Adrenal gland (tissue), 12 donors: Measurements from ENCODE around the gene SPATS2. TPM values are rescaled to one million over a fixed set of nuclear protein-coding genes. Genes with fewer than 3 reads are reported as not detected.

Source experiments
- DNase-seq, 7 donors: peaks; one replicate each; pipeline ENCODE4 v3.0.0-alpha.2; 2019 to 2020
- H3K27ac ChIP-seq, 5 donors: fragments of 200-600 bp; sonication (generic) in 4 of 5; 1 replicate in 3 of 5; 2 replicates in 2 of 5; pipeline versions ENCODE4 v1.5.1 to v1.8.0; 2016 to 2020; ENCODE audit warnings: mild to moderate bottlenecking in 1 of 5
- H3K27me3 ChIP-seq: fragments of 200-600 bp; 2 replicates; pipeline ENCODE4 v1.8.0; 2021
- H3K36me3 ChIP-seq, 2 donors: fragments of 200-600 bp; replicated peaks in 1 of 2; 1 replicate in 1 of 2; 2 replicates in 1 of 2; pipeline versions ENCODE4 v1.5.1 to v1.8.0; 2018 to 2022
- H3K4me1 ChIP-seq, 2 donors: fragments of 200-600 bp; replicated peaks in 1 of 2; 1 replicate in 1 of 2; 2 replicates in 1 of 2; pipeline versions ENCODE4 v1.5.1 to v1.8.0; 2018 to 2021
- H3K4me3 ChIP-seq, 4 donors: fragments of 200-600 bp; sonication (generic) in 3 of 4; one replicate each; pipeline ENCODE4 v1.5.1; 2016 to 2018
- H3K9me3 ChIP-seq, 3 donors: fragments of 200-600 bp; sonication (generic) in 1 of 3; replicated peaks in 1 of 3; 1 replicate in 2 of 3; 2 replicates in 1 of 3; pipeline versions ENCODE4 v1.5.1 to v1.8.0; 2016 to 2021
- CTCF ChIP-seq, 6 experiments: fragments of 450-650 bp in 4 of 6; fragments of 200-600 bp in 2 of 6; sonication (generic) in 1 of 6; IDR thresholded peaks; 1 replicate in 5 of 6; 2 replicates in 1 of 6; pipeline versions ENCODE4 v1.5.1 to v1.8.0; 2016 to 2021; ENCODE audit warnings: antibody characterized with exemption in 6 of 6, mild to moderate bottlenecking in 2 of 6, moderate library complexity in 1 of 6
- POLR2A ChIP-seq, 2 donors: fragments of 450-650 bp; IDR thresholded peaks; one replicate each; pipeline ENCODE4 v1.6.1; 2017; ENCODE audit warnings: antibody characterized with exemption in 2 of 2, mild to moderate bottlenecking in 2 of 2, moderate library complexity in 1 of 2
- WGBS, 4 donors: extraction: QIAGEN DNeasy Blood & Tissue Kit in 2 of 4; methylation state at CpG; one replicate each; pipeline versions ENCODE4 v1.1.5 to v1.1.7; 2013 to 2017; 5-methylcytosine and 5-hydroxymethylcytosine counted together
- intact Hi-C, 2 donors: fragments of 100-400 bp; cut with DNase I; formaldehyde crosslinking; loops; one replicate each; pipeline versions ENCODE4 v1.14.1 to v1.15.0; 2022 to 2023
- polyA plus RNA-seq, 3 donors: library from polyadenylated mRNA; stranded (reverse); fragments of 200-250 nt in 2 of 3; fragments of 350-450 nt in 1 of 3; fragmentation: Illumina TruSeq in 1 of 3; extraction: RNeasy Lipid Tissue Mini Kit (QIAGEN cat#74804) in 1 of 3; gene quantifications; one replicate each; pipeline ENCODE4 v1.2.3, GENCODE V29; 2013 to 2014
- total RNA-seq, 9 donors: library from RNA; depleted of rRNA in 4 of 9; stranded (reverse); fragments of >200 nt in 4 of 9; fragments of 120-200 nt in 1 of 9; fragmentation: NEBNext Ultra II Directional in 1 of 9; extraction: Animal tissue kit (Norgen Biotek cat#: 25700) in 1 of 9; gene quantifications; one replicate each; pipeline versions ENCODE4 v1.1.0 to v1.2.4, GENCODE V29; 2013 to 2023
- donor health status: healthy with polysubstance abuse.
- donor health status: Bipolar disorder and iron deficiency.
- donor health status: DM: yes; HTN: yes; CAD: no.
- donor health status: DM: no; HTN: no; CAD: no.
- donor health status: DM: no; HTN: no; CAD: no.
- donor health status: DM: yes; HTN: yes; CAD: no.

SPATS2 gene
- total and polyA plus RNA-seq, 12 donors: 4.9 to 23.1 (median 15.1) TPM

GRCh38 chr12:49515266-49515665, 148.0 kb downstream of the SPATS2 start:
- Histone ChIP-seq H3K27ac (no peak overlapping the region), H3K4me1 (peaks cover 0 to 5% of the 10 kb centered on the region in 2 donors), H3K36me3 (no peaks in the 10 kb centered on the region), H3K4me3 (no peak overlapping the region), H3K9me3 (no peaks in the 10 kb centered on the region), H3K27me3 (no peaks in the 10 kb centered on the region)
- WGBS, 4 donors: 43 to 52% (median 48%) methylated on average over 5 of the region's 5 CpGs
- DNase-seq: peak in 2 of 7 donors; percentile 44 to 49
- intact Hi-C loops: no loop called here
- TF ChIP-seq POLR2A (IDR thresholded peaks at IDR 0.05): no peak
- TF ChIP-seq CTCF (IDR thresholded peaks at IDR 0.05): no peak

GRCh38 chr12:49518914-49519573, 151.8 kb downstream of the SPATS2 start:
- Histone ChIP-seq H3K9me3 (no peaks in the 10 kb centered on the region), H3K27me3 (no peaks in the 10 kb centered on the region), H3K36me3 (peaks cover 0 to 5% of the 10 kb centered on the region in 2 donors), H3K27ac (peak overlapping the region in 1 of 5 donors; percentile 17), H3K4me3 (no peak overlapping the region), H3K4me1 (peaks cover 0 to 5% of the 10 kb centered on the region in 2 donors)
- peak in 1 of 7 donors; percentile 24 for DNase-seq
- TF ChIP-seq POLR2A (IDR thresholded peaks at IDR 0.05) (no peak), CTCF (IDR thresholded peaks at IDR 0.05) (no peak)
- 65 to 76% (median 70%) methylated on average over 2 of the region's 2 CpGs for WGBS, 4 donors
- intact Hi-C loops: no loop called here

- DNase-seq: no peak
- Histone ChIP-seq H3K4me1 (peaks cover 0 to 5% of the 10 kb centered on the region in 2 donors), H3K9me3 (no peaks in the 10 kb centered on the region), H3K27me3 (no peaks in the 10 kb centered on the region), H3K4me3 (no peak overlapping the region), H3K36me3 (peaks cover 0 to 5% of the 10 kb centered on the region in 2 donors), H3K27ac (no peak overlapping the region)
- intact Hi-C loops: no loop called here
- TF ChIP-seq POLR2A (IDR thresholded peaks at IDR 0.05): no peak
- TF ChIP-seq CTCF (IDR thresholded peaks at IDR 0.05): no peak
- WGBS, 4 donors: 85 to 92% (median 89%) methylated on average over 5 of the region's 5 CpGs
These were observed 152.3 kb downstream of the SPATS2 start for GRCh38 chr12:49519574-49519936.

GRCh38 chr12:49521389-49521788, 154.1 kb downstream of the SPATS2 start:
- TF ChIP-seq CTCF (IDR thresholded peaks at IDR 0.05): no peak
- TF ChIP-seq POLR2A (IDR thresholded peaks at IDR 0.05): no peak
- H3K27ac ChIP-seq: no peak overlapping the region
- intact Hi-C loops: no loop called here

More at GRCh38 chr12:49521389-49521788, 154.1 kb downstream of the SPATS2 start:
- Histone ChIP-seq H3K27me3 (no peaks in the 10 kb centered on the region), H3K4me1 (peaks cover 0 to 5% of the 10 kb centered on the region in 2 donors), H3K36me3 (peaks cover 0 to 20% of the 10 kb centered on the region in 2 donors), H3K9me3 (no peaks in the 10 kb centered on the region), H3K4me3 (no peak overlapping the region)
- no peak for DNase-seq
- WGBS, 4 donors: 90 to 92% (median 91%) methylated on average over 4 of the region's 4 CpGs
